ENCODE data around the gene NEURL3.

NEURL3 gene

GRCh38 chr2:96507957-96508520 lies 2.9 kb upstream of the NEURL3 start:
- H3K27me3 ChIP-seq (ENCODE audit: control insufficient read depth in 1 of 2, insufficient read depth in 2 of 2, low read length in 2 of 2): peaks cover 0 to 6% of the 10 kb centered on the region in 2 donors
- H3K9me3 ChIP-seq (ENCODE audit: control insufficient read depth in 1 of 2, low read length in 2 of 2): no peaks in the 10 kb centered on the region
- no peak overlapping the region for H3K9ac ChIP-seq (ENCODE audit: low read depth in 1 of 2, low read length in 2 of 2)
- H3K27ac ChIP-seq (ENCODE audit: low read depth, low read length): no peak overlapping the region
- peaks cover 22 to 32% of the 10 kb centered on the region in 2 donors for H3K4me1 ChIP-seq (ENCODE audit: control insufficient read depth in 1 of 2, insufficient read depth in 2 of 2, low read length in 2 of 2)
- H3K36me3 ChIP-seq (ENCODE audit: control insufficient read depth in 1 of 2, insufficient read depth in 2 of 2, low read length in 2 of 2): no peaks in the 10 kb centered on the region
- peak overlapping the region; percentile 67 to 72 for H3K4me3 ChIP-seq (ENCODE audit: low read depth in 1 of 2, low read length in 2 of 2)

- Histone ChIP-seq H3K27me3 (ENCODE audit: control insufficient read depth in 1 of 2, insufficient read depth in 2 of 2, low read length in 2 of 2) (peaks cover 0 to 6% of the 10 kb centered on the region in 2 donors), H3K9ac (ENCODE audit: low read depth in 1 of 2, low read length in 2 of 2) (no peak overlapping the region), H3K36me3 (ENCODE audit: control insufficient read depth in 1 of 2, insufficient read depth in 2 of 2, low read length in 2 of 2) (no peaks in the 10 kb centered on the region), H3K4me1 (ENCODE audit: control insufficient read depth in 1 of 2, insufficient read depth in 2 of 2, low read length in 2 of 2) (peaks cover 34 to 44% of the 10 kb centered on the region in 2 donors), H3K9me3 (ENCODE audit: control insufficient read depth in 1 of 2, low read length in 2 of 2) (no peaks in the 10 kb centered on the region), H3K4me3 (ENCODE audit: low read depth in 1 of 2, low read length in 2 of 2) (no peak overlapping the region), H3K27ac (ENCODE audit: low read depth, low read length) (no peak overlapping the region)
Measured at GRCh38 chr2:96506907-96507240, 1.7 kb upstream of the NEURL3 start.

GRCh38 chr2:96506016-96506906 lies 1.1 kb upstream of the NEURL3 start:
- H3K27ac ChIP-seq (ENCODE audit: low read depth, low read length): no peak overlapping the region
- H3K9ac ChIP-seq (ENCODE audit: low read depth in 1 of 2, low read length in 2 of 2): no peak overlapping the region
- H3K4me1 ChIP-seq (ENCODE audit: control insufficient read depth in 1 of 2, insufficient read depth in 2 of 2, low read length in 2 of 2): peaks cover 40 to 50% of the 10 kb centered on the region in 2 donors
- peaks cover 0 to 6% of the 10 kb centered on the region in 2 donors for H3K27me3 ChIP-seq (ENCODE audit: control insufficient read depth in 1 of 2, insufficient read depth in 2 of 2, low read length in 2 of 2)
- H3K9me3 ChIP-seq (ENCODE audit: control insufficient read depth in 1 of 2, low read length in 2 of 2): no peaks in the 10 kb centered on the region
- H3K4me3 ChIP-seq (ENCODE audit: low read depth in 1 of 2, low read length in 2 of 2): no peak overlapping the region
- H3K36me3 ChIP-seq (ENCODE audit: control insufficient read depth in 1 of 2, insufficient read depth in 2 of 2, low read length in 2 of 2): no peaks in the 10 kb centered on the region

GRCh38 chr2:96503637-96504243 lies 1.4 kb downstream of the NEURL3 start:
- peaks cover 40 to 44% of the 10 kb centered on the region in 2 donors for H3K4me1 ChIP-seq (ENCODE audit: control insufficient read depth in 1 of 2, insufficient read depth in 2 of 2, low read length in 2 of 2)
- H3K36me3 ChIP-seq (ENCODE audit: control insufficient read depth in 1 of 2, insufficient read depth in 2 of 2, low read length in 2 of 2): no peaks in the 10 kb centered on the region
- no peak overlapping the region for H3K4me3 ChIP-seq (ENCODE audit: low read depth in 1 of 2, low read length in 2 of 2)
- no peaks in the 10 kb centered on the region for H3K9me3 ChIP-seq (ENCODE audit: control insufficient read depth in 1 of 2, low read length in 2 of 2)
- no peaks in the 10 kb centered on the region for H3K27me3 ChIP-seq (ENCODE audit: control insufficient read depth in 1 of 2, insufficient read depth in 2 of 2, low read length in 2 of 2)
- H3K27ac ChIP-seq (ENCODE audit: low read depth, low read length): no peak overlapping the region
- H3K9ac ChIP-seq (ENCODE audit: low read depth in 1 of 2, low read length in 2 of 2): no peak overlapping the region

GRCh38 chr2:96502891-96503636 lies 2.1 kb downstream of the NEURL3 start:
- Histone ChIP-seq H3K27ac (ENCODE audit: low read depth, low read length) (no peak overlapping the region), H3K9me3 (ENCODE audit: control insufficient read depth in 1 of 2, low read length in 2 of 2) (no peaks in the 10 kb centered on the region), H3K36me3 (ENCODE audit: control insufficient read depth in 1 of 2, insufficient read depth in 2 of 2, low read length in 2 of 2) (no peaks in the 10 kb centered on the region), H3K9ac (ENCODE audit: low read depth in 1 of 2, low read length in 2 of 2) (no peak overlapping the region), H3K4me1 (ENCODE audit: control insufficient read depth in 1 of 2, insufficient read depth in 2 of 2, low read length in 2 of 2) (peaks cover 37% of the 10 kb centered on the region in 2 donors), H3K27me3 (ENCODE audit: control insufficient read depth in 1 of 2, insufficient read depth in 2 of 2, low read length in 2 of 2) (no peaks in the 10 kb centered on the region), H3K4me3 (ENCODE audit: low read depth in 1 of 2, low read length in 2 of 2) (no peak overlapping the region)

GRCh38 chr2:96501886-96502810 lies 3.0 kb downstream of the NEURL3 start:
- no peaks in the 10 kb centered on the region for H3K27me3 ChIP-seq (ENCODE audit: control insufficient read depth in 1 of 2, insufficient read depth in 2 of 2, low read length in 2 of 2)
- no peak overlapping the region for H3K27ac ChIP-seq (ENCODE audit: low read depth, low read length)
- no peaks in the 10 kb centered on the region for H3K9me3 ChIP-seq (ENCODE audit: control insufficient read depth in 1 of 2, low read length in 2 of 2)
- peak overlapping the region in 1 of 2 donors; percentile 38 for H3K9ac ChIP-seq (ENCODE audit: low read depth in 1 of 2, low read length in 2 of 2)
- no peaks in the 10 kb centered on the region for H3K36me3 ChIP-seq (ENCODE audit: control insufficient read depth in 1 of 2, insufficient read depth in 2 of 2, low read length in 2 of 2)
- H3K4me1 ChIP-seq (ENCODE audit: control insufficient read depth in 1 of 2, insufficient read depth in 2 of 2, low read length in 2 of 2): peaks cover 32 to 34% of the 10 kb centered on the region in 2 donors
- H3K4me3 ChIP-seq (ENCODE audit: low read depth in 1 of 2, low read length in 2 of 2): no peak overlapping the region

- Histone ChIP-seq H3K4me1 (ENCODE audit: control insufficient read depth in 1 of 2, insufficient read depth in 2 of 2, low read length in 2 of 2) (peaks cover 32 to 34% of the 10 kb centered on the region in 2 donors), H3K36me3 (ENCODE audit: control insufficient read depth in 1 of 2, insufficient read depth in 2 of 2, low read length in 2 of 2) (no peaks in the 10 kb centered on the region), H3K4me3 (ENCODE audit: low read depth in 1 of 2, low read length in 2 of 2) (no peak overlapping the region), H3K9me3 (ENCODE audit: control insufficient read depth in 1 of 2, low read length in 2 of 2) (no peaks in the 10 kb centered on the region), H3K27ac (ENCODE audit: low read depth, low read length) (no peak overlapping the region), H3K27me3 (ENCODE audit: control insufficient read depth in 1 of 2, insufficient read depth in 2 of 2, low read length in 2 of 2) (no peaks in the 10 kb centered on the region), H3K9ac (ENCODE audit: low read depth in 1 of 2, low read length in 2 of 2) (no peak overlapping the region)
Measured at GRCh38 chr2:96501471-96501874, 3.7 kb downstream of the NEURL3 start.

GRCh38 chr2:96500385-96501066 lies 4.6 kb downstream of the NEURL3 start:
- Histone ChIP-seq H3K9me3 (ENCODE audit: control insufficient read depth in 1 of 2, low read length in 2 of 2) (no peaks in the 10 kb centered on the region), H3K27me3 (ENCODE audit: control insufficient read depth in 1 of 2, insufficient read depth in 2 of 2, low read length in 2 of 2) (no peaks in the 10 kb centered on the region), H3K27ac (ENCODE audit: low read depth, low read length) (no peak overlapping the region), H3K4me1 (ENCODE audit: control insufficient read depth in 1 of 2, insufficient read depth in 2 of 2, low read length in 2 of 2) (peaks cover 28 to 31% of the 10 kb centered on the region in 2 donors), H3K4me3 (ENCODE audit: low read depth in 1 of 2, low read length in 2 of 2) (no peak overlapping the region), H3K36me3 (ENCODE audit: control insufficient read depth in 1 of 2, insufficient read depth in 2 of 2, low read length in 2 of 2) (no peaks in the 10 kb centered on the region), H3K9ac (ENCODE audit: low read depth in 1 of 2, low read length in 2 of 2) (no peak overlapping the region)

All from duodenal mucosa (tissue), 2 donors.